H4 (cell line): ENCODE data around the gene PITPNM3. TPM values are rescaled to one million over a fixed set of nuclear protein-coding genes. Genes with fewer than 3 reads are reported as not detected.

Experiments used
- DNase-seq: peaks from one replicate; pipeline ENCODE4 v3.0.0-alpha.2; 2015; ENCODE audit warnings: low spot score
- total RNA-seq: library from RNA; depleted of rRNA; stranded (reverse); fragments of >200 nt; shearing (Covaris generic); gene quantifications from 2 replicates; pipeline ENCODE4 v1.2.3, GENCODE V29; 2014

PITPNM3 gene
- total RNA-seq, 1 experiment from 2014 or later: 0.15 TPM

DNA sequence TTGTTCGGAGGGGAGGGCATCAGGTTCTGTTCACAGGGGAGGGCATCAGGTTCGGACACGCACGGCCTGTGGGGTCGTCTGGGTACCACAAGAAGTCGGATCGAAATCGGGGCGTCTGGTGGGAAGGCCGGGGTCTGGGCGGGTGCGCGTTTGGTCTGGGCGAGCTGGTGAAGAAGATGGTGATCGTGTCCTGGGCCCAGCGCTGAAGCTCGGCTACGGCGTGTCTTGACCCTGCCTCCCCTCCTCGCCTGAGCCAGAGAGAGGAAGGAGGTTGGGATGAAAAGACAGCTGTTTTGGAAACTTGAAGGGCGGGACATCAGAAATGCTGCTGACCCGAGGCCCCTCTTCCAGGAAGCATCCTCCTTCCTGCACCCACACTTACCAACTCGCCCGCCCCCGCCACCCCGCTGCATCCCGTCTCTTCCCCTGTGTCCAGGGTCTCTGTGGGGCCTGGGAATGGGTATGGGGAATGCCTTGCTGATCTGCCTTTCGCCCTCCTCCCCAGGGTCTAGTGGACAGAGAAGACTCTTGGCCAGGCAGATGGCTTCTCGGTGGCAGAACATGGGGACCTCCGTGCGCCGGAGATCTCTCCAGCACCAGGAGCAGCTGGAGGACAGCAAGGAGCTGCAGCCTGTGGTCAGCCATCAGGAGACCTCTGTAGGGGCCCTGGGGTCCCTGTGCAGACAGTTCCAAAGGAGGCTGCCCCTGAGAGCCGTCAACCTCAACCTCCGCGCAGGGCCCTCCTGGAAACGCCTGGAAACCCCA is 111.6 kb downstream of the PITPNM3 start:
- DNase-seq: no peak

DNA sequence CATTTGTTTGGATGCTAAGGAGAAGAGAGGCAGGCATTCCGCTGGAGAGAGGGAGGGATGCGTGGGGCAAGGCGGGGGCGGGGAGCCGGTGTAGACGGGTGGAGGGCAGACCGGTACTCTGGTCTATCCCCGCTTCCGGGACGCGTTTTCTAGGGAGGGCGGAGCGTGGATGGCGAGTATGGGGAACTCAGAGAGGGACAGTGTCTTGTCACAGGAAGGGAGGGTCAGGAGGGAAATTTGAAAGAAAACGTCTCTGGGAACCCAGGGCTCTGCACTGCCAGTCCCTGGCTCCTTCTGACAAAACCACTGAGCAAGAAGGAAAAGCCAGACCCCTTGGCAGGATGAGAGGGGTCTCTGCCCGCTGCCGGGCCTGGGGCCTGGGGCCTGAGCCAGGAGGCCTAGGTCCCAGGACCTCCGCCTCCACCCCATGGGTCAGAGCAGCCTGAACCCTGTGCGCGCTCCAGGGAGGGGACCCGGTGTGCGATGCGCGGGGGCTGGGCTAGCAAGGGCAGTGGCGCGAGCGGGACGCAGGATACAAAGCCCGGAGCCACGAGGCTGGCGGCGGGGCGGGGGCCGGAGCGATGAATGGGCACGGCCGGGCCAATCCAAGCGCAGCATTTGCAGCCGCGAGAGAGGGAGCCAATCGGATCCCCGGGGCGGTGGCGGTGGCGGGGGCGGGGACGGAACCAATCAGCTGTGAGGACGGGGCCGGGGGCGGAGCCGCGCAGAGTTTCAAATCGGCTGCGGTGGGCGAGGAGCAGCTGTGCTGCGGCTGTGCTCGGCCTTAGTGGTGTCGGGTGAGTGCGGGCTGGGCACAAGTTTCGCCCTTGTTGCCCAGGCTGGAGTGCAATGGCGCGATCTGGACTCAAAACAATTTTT is 112.4 kb downstream of the PITPNM3 start, which contains the start of gene PIMREG:
TSS of gene PIMREG (plus strand) at position 764 of the 879 bp plus-strand sequence. CDS start 656 bp downstream, outside the sequence.
- DNase-seq: peak; percentile 87

DNA sequence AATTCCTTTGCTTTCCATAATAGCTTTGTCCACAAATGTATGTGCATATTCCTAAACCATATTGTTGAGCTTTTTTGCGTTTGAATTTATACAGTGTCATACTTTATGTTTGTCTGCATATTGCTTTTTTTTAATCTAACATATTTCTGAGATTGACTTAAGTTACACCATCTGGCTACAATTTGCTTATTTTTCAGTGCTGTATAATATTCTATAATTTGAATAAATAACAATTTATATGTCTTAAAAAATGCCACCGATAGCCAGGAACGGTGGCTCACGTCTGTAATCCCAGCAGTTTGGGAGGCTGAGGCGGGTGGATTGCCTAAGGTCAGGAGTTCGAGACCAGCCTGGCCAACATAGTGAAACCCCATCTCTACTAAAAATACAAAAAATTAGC is 113.6 kb downstream of the PITPNM3 start:
- DNase-seq: no peak

DNA sequence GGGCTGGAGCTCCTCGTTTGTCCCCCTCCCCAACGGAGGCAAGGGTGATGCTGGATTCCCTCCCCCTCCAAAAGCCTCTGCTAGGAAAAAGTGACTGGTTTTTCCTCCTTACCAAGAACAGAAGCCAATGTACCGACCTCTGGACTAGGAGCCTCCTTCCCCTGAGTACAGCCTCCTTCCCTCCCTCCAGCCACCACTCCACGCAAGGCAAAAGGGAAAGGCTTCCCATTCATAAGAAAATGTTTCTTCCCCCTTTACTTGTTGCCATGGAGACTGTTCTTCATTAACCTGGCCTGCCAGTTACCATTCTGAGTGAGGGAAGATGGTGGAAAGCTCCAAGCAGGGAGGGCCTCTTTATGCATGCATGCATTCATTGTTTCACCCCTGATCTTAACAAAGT is 116.4 kb downstream of the PITPNM3 start:
- DNase-seq: no peak

DNA sequence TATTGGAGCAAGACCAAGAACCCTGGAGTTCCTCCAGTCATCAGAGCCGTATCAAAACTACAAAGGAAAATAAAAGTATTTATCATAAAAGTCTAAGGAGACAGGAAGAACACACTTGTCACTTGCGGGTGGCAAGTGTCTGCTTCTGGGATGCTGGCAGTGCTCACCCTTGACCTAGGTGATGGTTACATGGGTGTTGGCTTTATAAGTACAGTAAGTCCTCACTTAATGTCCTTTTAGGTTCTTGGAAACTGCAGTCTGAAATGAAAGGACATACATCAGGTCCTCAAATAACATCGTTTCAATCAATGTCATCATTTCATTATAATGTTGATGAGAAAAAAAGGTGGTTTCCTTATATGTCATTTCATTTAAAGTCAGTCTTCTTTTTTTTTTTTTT is 118.4 kb downstream of the PITPNM3 start:
- no peak for DNase-seq

DNA sequence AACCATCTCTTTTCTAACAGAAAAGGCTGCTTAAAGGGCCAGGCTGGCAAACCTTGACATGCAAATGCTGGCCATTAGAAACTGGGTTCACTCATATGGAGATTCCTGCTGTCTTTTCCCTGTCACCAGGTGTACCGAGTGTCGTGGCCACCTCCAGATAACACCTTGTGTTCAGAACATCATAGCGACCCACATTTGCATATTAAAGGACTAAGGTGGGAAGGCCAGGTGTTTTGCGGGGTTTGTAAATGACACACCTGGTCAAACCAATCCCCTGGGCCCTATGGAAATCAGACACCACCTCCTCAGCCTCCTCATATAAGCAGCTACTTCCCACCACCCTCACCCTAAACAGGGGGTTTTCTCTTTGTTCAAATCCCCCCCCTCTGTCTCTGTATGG is 118.9 kb downstream of the PITPNM3 start:
- no peak for DNase-seq

DNA sequence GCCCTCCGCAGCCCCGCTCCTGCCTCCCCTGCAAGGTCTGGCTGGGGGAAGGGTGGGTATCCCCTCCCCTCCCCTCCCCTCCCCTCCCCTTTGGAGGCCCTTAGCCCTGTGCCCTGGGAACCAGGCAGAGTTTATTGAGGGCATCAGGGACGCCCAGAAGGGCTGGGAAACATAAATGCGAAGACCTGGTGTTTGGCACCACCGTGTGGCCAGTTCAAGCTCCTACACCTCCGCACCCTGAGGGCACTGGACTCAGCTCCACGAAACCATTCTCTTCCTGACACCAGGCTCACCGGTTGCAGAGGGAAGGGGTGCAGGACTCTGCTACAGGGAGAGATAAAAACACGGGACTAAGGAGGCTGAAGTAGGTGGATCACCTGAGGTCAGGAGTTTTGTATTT is 120.4 kb downstream of the PITPNM3 start:
- peak; percentile 53 for DNase-seq

DNA sequence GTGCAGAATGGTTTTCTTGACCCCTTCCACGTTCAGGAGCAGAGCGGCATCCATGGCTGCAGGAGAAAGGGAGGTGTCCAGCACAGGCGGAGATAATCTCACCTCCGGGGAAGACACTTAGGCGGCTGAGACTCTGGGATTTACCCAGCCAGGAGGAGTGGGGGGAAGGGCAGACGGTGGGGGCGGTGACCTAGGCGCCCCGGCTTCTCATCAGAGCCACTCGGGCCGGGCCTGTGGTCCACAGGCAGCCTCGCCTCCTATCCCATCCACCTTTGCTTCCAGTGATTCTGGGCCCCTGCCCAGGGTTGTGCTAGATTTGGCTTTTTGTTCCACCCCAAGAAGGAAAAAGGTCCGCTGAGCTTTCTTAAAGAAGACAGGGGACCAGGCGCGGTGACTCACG is 121.3 kb downstream of the PITPNM3 start, which contains the start of gene AIPL1:
TSS of gene AIPL1 (minus strand) at position 71 of the 400 bp plus-strand sequence. CDS start at position 54, 17 bp downstream.
- DNase-seq: no peak

DNA sequence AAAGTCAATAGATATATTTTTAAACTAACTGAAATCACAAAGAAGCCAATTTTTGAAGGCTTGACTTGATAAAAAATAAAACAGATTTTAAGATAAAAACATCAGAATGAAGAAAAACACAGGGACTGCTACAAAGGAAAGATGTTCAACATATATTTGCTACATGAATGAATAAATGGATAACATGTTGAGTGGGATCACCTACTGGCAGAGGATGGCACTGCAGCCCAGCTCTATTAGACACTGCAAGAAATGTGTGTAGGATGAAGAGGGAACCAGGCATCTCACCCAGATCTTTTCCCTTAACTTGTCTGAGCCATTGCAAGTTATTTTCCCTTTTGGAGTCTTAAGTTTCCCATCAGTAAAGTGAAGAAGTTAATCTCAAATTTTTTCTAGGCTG is 125.6 kb downstream of the PITPNM3 start:
- no peak for DNase-seq

DNA sequence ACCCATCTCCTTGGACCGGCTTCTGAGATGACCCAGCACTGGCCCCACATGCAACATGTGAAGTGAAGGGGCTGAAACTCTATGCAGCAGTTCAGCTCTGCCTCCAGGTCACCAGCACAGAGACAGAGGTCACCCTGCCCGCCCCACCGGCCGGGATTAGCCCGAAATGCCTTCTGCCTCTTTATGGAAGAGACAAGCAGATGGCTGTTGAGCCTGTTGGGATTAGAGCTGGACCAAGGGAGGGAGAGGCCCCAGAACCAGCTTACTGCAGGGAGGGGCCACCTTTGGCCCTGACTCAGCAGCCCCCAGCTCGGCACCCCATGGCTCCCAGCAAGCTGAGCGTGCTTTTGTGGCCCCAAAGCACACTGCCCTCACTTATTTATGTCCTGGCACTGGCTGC is 127.1 kb downstream of the PITPNM3 start:
- no peak for DNase-seq

DNA sequence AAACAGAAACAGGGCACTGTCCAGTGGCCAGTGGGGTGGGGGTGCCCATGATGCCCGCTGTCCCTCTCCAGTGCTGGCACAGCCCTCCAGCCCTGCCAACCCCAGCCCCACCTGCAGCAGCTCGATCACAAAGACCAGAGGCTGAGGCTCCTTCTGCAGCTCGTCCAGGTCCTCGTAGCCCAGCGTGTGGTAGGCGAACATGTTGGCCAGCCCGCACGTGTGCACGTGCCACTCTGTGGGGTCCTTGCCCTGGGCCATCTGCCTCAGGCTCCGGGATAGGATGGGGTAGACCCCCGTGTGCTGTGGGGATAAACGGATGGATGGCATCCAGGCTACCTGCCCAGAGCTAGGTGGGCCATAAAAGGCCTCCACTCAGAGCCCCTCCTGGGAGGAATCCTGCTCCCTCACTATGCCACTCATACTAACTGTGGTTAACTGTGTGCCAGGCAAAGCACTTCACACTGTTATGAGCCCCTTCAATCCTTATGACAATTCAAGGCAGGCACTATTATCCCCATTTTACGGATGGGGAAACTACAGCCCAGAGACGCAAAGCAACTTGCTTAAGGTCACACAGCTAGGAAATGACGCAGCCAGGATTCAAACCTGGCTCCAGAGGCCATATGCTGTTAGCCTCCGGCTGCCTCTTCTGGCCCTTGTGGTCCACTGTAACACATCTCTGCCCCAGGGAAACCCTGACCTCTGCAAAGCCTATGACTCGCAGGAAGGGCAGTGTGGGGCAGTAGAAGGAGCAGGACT is 128.0 kb downstream of the PITPNM3 start:
- DNase-seq: no peak

DNA sequence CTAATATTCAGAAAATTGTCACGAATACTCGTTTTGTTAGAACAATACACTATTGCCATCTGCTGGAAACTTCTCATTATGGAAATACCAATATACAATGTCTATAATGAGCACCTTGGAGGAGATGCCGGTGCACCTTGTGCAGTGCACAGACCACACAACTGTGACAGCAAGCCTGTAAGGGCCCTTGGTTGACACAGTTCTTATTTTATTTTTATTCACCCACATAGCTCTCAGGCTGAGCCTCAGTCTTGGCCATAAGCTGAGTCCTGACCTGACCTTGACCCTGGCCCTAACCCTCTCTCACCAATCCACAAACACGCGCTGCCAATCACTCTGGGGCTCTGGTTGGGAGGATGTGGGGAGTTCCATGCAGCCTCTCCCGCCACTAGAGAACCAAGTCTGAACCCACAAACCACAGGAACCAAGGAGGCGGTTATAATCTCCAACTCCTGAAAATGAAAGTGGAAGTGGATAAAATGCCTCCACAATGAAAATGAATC is 129.0 kb downstream of the PITPNM3 start:
- peak; percentile 35 for DNase-seq

DNA sequence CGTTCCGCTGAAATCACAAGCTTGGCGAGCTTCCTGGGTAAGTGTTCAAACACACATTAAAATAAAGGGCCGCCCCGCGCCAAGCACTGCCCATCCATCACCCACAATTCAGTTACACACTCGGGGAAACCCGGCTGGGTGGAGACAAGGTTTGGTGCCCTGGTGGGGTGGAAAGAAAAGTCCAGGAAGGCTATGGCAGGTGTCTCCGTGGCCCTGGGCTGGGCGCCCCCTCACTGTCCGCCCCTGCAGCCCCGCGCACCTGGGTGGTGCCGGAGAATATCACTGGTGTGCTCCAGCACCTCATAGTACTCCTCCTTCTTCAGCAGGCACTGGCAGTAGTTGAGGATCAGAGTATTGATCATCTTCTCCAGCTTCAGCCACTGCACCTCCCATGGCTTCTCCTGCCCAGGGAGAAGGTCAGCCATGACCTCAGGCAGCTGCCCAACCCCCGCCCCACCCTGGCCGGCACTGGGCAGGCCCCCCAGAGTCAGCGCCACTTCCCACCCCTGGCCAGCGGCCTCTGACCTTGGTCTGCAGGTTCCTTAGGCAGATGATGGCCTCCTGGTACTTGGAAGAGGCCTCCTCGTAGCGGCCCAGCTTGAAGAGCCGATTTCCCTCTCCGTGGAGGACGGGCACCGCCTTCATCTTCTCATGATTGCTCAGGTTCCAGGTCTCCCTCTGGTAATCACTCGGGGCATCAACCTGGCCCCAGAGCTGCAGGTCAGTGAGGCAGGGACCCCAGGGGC is 129.8 kb downstream of the PITPNM3 start:
- no peak for DNase-seq

DNA sequence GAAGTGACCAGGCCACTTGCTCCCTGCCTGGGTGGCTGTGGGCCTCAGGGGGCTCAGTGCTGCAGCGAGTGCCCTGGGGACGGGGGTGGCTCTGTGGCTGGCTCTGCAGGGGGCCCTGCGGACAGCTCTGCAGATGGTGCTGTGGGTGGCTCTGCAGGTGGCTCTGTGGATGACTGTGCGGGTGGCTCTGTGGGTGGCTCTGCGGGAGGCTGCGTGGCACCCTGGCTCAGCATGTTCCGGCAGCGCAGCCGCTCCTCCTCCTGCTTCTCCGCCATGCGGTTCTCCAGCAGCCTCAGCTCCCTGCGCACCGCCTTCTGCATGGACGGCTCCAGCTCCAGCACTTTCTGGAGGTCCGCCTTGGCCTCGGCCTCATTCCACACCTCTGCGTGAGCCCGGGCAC is 130.9 kb downstream of the PITPNM3 start:
- DNase-seq: no peak

DNA sequence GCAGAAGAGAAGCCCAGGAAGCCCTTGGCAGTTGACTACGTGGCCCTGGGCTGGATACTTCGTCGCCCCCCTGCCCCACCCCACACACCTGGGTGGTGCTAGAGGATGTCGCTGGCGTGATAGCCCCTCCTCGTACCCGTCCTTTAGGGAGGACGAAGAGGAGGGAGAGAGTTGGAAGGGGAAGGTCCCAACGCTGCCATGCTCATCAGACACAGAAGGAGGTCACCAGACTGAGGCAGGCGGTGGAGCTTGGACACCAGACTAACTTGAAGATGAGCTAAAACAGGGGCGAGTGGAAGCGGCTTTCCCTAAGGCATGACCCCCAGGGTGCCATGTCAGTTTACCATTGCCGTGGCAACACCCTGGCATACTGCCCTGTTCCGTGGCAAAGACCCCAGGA is 132.4 kb downstream of the PITPNM3 start:
- DNase-seq: no peak

DNA sequence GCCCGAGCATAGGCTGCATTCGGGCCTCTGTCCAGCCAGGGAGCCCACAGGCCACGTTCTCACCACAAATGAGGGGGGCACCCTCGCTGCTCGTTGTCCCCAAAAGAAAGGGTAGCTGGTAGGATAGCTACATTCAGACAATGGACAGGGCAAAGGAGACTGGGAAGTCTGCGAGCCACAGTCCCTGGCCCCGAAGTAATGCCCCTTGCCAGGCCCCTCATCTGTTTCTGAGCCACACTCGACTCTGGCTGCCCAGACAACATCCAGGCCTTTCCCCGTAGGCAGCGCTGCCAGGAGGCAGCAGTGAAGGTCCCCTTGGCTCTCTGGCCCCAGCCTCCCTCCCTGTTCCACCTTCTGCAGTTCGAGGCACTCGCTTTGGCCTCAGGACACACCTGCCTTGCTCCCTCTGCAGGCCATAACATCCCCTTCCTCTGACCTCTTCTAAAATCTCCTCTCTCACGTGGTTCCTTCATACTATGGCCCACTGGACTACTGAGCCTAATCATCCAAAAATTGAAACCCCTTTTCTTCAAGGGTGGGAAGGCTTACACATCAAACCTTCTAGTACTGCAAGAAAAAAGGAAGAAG is 133.6 kb downstream of the PITPNM3 start:
- DNase-seq: no peak

DNA sequence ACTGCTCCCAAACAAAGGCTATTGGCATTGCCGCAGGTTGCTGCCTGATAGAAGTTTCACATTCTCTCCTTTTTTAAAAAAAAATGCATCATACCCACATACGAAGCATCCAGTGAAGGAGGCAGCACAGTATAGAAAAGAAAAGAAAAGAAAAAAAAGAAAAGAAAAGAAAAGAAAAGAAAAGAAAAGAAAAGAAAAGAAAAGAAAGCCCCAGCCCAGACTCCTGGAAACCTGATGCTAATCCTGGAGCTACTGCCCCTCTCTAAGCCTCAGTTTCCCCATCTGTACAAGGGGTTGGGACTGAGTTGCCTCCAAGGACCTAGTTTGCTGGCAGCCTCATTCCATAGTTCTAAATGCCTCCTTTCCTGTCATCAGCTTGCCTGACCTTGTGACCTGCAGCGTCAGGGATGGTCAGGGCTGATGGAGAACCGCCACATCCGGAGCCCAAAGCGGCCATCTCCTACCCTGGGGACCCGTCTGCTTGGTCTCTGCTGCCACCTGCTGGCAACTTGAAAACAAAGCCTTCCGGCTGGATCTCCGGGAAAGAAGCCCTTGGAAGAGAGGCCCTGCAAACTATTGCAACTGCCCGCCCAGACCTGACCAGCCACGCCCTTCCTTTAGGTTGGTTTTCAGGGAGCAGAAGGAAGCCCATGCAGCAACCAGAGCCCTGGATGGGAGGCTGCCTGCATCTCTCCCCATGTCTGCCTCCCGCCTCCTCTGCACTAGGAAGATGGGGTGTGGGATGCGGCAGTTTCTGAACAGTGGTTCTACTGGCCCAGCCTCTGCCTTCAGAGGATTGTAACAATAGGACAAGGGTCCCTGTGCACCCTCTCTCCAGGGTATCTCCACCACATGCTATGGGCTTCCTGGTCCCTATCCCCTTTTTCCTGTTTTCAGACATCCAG is 134.4 kb downstream of the PITPNM3 start:
- peak; percentile 67 for DNase-seq

DNA sequence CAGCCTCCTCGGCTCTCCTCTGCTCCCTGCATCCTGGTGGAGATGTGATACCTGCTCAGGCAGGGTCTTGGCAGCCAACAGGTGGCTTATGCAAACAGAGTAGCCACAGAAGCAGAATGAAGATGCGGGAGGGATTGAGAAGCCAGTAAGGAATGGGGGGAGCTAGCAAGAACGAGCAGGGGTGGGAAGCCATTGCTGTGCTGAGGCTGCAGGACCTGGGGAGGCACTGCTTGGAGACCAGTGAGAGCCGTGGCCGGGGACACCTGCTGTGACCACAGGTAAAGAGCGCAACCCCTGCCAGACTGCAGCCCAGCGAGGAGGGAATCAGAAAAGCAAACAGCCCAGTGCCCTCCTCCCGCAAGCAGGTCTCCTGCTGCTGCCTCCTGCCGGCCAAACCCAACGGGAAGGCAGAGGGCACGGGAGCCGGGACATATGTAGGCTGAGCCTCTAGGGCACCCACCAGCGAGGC is 136.1 kb downstream of the PITPNM3 start:
- DNase-seq: no peak

DNA sequence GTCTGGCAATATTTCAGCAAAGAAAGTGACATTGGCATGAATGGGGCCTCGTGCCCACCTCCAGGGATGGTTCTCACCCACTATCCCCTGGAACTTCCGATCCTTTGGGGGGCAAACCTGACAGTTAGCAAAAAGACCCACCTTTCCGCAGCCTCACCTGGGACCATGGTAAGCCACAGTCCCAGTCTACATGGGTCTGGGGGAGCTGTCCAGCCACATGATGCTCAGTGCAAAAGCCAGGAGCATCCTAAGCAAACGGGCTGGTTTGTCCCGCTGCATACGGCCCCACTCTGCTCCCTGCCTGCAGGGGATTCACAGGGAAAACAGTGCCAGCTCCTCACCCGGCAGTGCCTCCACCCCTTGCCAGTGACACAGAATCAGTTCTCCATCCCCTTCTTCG is 140.7 kb downstream of the PITPNM3 start:
- no peak for DNase-seq
